ENCODE data around the gene SELENOV.

The SELENOV gene

GRCh38 chr19:39520541-39521484, 5.9 kb downstream of the SELENOV start:
- no peak for DNase-seq (ENCODE audit: low spot score)

DNA sequence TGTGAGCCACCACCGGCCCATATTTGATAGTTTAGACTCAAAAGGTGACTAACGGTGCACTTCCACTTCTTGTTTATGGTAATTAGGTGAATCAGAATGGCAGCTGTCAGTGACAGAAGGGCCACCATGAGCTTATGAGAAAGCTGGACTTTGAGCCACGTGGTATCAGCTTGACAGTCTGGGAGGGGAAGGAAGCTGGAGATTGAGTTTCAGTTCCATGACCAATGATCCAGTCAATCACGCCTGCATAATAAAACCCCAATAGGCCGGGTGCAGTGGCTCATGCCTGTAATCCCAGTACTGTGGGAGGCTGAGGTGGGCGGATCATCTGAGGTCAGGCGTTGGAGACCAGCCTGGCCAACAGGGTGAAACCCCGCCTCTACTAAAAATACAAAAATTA, 9.6 kb downstream of the SELENOV start:
- no peak for DNase-seq (ENCODE audit: low spot score)

- DNase-seq (ENCODE audit: low spot score), result no peak
Measured at GRCh38 chr19:39525205-39525604, 10.3 kb downstream of the SELENOV start.

- DNase-seq (ENCODE audit: low spot score), result no peak
Measured at GRCh38 chr19:39531834-39532232, 16.9 kb downstream of the SELENOV start.

DNA sequence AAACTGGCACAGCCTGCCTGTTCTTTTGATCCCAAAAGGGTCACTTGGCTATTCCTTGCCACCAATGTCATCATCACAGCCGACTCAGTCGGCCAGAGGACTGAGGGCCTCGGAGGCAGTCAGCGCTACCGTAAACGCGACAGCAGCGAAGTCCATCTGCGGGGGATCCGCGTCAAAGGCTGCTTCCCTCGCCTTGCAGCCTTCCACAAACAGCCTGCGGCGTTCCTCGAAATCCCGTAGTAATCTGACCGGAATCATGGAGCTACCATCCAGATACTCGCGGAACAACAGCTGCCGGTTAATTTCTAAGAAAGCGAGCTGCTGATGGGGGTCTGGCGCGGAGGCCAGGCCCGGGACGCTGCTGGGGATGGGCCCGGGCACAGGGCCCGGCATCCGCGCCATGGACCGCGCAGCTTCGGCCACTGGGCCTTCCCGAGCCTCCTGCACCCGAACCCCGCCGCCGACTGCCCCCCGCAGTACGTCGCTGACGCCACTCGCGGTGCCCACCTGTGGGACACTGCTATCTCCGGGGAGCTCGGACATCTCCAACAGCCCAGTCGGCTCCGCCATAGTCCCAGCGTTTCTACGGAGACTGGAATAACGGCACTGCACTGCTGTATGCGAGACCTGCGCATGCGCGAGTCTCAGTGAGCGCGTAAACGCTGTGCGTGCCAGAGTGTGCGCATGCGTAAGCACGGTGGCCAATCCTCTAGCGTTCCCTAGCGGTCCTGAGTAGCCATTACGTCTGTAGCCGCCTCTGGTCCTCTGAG, 17.5 kb downstream of the SELENOV start, which contains the start of gene EID2B:
EID2B (minus strand) TSS at position 620 of the 770 bp plus-strand sequence; CDS start at position 570, 50 bp downstream.
- DNase-seq (ENCODE audit: low spot score), result peak; percentile 95

- no peak for DNase-seq (ENCODE audit: low spot score)
Measured at GRCh38 chr19:39533003-39533512, 18.1 kb downstream of the SELENOV start.

DNA sequence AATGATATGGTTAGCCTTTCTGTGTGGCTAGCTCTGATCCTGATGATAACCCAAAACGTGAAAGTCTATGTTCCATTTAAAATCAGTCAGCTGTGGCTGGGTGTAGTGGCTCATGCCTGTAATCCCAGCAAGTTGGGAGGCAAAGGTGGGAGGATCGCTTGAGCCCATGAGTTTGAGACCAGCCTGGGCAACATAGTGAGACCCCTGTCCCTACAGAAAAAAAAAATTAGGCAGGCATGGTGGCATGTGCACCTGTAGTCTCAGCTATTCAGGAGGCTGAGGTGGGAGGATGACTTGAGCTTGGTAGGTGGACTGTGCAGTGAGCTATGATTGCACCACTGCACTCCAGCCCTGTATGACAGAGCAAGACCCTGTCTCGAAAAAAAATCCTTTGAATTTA, 18.9 kb downstream of the SELENOV start:
- DNase-seq (ENCODE audit: low spot score), result no peak

- no peak for DNase-seq (ENCODE audit: low spot score)
Measured at GRCh38 chr19:39539165-39539517, 24.2 kb downstream of the SELENOV start.

DNA sequence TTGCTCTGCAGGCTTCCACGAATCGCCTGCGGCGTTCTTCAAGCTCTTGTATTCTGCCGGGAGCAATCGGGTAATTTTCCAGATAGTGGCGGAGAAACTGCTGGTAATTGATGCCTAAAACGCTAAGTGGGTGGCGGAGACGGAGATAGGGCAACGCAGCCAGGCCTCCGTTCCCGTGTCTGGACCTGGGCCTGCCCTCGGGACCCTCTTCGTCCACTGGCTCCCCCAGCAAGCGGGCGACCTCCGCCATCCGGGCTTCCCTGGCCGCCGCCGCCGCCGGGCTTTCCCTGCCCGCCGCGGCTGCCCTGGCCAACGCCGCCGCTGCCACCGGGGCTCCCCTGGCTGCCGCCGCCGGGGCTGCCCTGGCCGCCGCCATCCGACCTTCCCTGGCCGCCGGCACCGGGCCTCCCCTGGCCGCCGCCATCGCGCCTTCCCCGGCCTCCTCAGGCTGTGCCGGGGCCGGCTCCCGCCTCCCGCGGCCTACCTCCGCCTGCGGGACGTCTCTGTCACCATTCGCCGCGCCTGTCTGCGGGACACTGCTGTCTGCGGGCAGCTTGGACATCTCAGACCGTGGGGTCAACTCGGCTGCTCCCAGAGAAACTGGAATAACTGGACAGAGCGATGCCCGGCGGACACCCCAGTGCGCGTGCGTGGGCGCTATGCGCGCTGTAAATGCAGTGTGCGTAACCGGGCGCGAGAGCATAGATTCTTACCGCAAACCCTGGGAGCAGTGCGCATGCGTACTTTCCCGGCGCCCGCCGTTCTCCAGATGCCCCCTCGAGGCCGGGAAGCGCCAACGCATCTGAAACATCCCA, 24.8 kb downstream of the SELENOV start, which contains the start of gene EID2:
EID2 (minus strand) TSS at position 644 of the 815 bp plus-strand sequence; CDS start at position 562, 82 bp downstream.
- peak; percentile 95 for DNase-seq (ENCODE audit: low spot score)

DNA sequence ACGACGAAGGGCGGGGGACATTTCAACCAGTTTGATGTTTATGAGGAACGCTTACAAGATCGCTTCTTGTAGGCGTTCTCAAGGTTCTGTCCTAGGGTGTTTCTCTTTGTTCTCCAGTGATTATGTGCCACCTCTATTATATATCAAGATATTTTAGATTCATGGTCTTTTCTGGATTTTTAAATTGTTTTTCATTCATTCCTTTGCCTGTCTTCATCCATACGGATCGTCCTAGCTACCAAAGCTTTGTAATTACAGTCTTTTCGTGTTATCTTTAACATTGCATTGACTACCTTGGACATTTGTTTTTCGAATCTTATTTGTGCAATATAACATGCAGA, 25.4 kb downstream of the SELENOV start:
- DNase-seq (ENCODE audit: low spot score), result no peak

DNA sequence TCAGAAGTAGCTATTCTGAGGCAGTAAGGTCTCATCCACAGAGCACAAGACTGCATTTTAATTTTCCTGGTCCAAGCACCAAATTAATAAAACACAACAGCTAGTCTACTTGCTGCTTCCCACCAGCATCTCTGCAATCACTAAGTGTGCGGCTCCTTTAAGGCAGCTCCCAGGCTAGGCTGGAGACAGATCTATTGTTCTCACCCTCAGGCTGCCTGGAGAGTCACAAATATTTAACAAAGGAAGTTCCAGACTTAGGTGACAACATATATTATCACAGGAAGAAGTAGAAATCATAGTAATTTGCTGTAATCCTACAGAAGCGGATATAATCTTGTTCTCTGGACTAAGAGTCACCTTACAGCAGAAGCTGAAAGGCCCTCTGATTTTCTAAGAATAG, 27.3 kb downstream of the SELENOV start:
- no peak for DNase-seq (ENCODE audit: low spot score)

DNA sequence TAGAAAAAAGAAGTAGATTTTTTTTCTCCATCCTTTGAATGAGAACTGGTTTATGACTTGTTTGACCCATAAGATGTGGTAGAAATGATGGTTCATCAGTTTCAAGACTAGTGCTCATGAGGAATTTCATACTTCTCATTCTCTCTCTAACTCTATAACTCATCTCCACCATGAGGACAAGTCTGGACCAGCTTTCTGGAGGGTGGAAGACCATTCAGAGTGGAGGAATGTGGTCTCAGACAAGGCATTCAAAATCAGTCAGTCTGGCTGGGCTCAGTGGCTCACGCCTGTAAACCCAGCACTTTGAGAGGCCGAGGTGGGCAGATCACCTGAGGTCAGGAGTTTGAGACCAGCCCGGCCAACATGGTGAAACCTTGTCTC, 28.5 kb downstream of the SELENOV start:
- no peak for DNase-seq (ENCODE audit: low spot score)

DNA sequence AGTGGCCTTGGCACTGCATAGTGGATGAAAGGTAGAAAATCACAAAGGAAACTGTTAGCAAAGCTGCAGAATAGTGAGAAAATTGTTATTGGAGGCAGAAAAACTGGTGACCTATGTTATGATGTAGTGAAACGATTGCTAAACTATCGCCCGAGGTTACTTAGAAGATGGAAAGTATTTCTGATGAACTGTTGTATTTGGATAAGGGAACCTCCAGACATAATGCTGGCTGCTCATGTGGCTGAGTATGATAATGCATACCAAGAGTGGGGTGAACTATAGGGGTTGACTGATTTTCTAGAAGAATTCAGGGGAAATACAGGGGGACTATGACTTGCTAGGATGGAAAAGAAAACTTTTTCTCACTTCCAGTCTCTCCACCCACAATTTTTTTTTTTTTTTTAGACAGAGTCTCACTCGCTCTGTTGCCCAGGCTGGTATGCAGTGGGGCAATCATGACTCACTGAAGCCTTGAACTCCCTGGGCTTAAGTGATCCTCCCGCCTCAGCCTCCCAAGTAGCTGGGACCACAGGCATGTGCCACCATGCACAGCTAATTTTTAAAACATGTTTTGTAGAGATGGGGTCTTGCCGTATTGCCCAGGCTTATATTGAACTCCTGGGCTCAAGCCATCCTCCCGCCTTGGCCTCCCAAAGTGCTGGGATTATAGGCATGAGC, 29.4 kb downstream of the SELENOV start:
- DNase-seq (ENCODE audit: low spot score), result no peak

DNA sequence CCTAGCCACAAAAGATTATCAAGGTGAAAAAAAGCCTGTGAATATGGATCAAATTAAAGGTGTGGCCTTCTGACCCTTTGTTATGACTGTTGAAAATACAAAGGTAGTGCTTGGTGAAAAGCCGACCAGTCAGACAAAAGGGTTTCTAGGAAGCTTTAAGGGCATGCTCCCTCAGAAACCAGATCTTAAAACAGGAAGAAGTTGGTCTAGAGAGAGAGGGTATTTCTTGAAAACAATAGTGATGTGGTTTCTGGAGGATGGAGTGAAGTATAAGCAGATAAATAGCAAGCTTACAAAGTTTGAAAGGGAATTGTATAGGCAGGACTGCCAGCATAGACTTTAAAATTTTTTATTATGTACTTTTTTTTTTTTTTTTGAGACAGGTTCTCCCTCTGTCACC, 30.0 kb downstream of the SELENOV start:
- DNase-seq (ENCODE audit: low spot score), result no peak

DNA sequence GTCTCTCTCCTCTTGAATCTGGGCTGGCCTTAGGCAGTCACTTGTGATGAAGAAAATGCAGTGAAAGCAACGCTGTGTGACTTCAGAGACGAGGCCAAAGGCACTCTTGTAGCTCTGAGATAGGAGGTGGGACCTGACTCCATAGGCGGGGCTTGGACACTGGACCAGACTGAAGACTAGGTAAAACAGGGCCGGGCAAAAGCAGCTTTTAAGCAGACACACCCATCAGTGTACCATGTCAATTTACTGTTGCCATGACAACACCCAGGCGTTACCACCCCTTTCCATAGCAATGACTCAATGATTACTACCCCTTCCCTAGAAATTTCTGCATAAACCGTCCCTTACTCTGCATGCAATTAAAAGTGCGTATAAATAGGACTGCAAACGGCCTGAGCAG, 31.7 kb downstream of the SELENOV start:
- DNase-seq (ENCODE audit: low spot score), result no peak

GRCh38 chr19:39550197-39550596, 35.3 kb downstream of the SELENOV start:
- no peak for DNase-seq (ENCODE audit: low spot score)

DNA sequence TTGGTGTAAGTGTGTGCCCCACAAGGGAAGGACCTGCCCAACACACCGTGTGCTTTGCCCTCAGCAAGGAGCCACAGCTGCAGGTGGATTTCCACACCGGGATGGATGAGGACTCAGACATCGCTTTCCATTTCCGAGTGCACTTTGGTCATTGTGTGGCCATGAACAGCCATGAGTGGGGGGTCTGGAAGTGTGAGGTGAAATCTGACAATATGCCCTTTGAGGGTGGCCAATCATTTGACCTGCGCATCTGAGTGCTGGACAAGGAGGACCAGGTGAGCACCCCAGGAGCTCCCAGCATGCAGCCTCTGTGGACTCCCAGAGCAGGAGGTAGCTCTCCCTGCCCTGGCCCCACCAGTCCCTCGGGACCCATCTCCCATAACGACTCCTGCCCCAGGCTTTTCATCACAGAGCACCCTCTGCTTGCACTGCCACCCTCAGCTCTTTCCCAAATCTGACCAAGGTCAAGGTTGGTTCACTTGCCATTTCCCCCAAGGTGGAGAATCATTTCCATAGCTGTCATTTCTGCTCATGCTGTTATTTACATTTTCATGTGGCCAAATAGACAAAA, 38.2 kb downstream of the SELENOV start:
- DNase-seq (ENCODE audit: low spot score), result no peak

DNA sequence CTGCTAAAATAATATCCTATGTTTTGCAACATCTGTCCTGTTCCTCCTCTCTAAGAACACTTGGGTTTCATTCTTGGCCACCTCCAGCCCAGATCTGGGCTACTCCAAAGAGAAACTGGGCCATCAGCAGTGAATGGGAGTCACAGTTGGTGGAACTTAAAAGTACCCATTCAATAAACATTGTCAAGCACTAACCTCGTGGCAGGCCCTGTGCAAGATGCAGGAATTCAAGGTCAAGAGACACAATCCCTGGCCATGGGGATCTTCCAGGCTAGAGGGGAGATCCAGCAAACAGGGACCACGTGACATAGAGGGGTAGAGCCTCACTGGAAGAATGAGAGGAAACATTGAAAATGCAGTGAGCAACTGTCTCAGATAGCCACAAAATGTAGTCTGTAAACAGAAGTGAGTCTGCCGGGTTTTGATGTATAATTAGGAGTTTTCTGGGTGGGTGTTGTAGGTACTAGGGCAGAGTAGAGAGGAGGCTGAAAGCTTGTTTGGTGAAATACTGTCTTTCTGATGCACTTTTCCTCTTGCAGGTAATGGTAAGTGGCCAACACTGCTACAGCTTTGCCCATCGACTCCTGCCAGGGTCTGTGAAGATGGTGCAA, 39.9 kb downstream of the SELENOV start:
- no peak for DNase-seq (ENCODE audit: low spot score)

DNA sequence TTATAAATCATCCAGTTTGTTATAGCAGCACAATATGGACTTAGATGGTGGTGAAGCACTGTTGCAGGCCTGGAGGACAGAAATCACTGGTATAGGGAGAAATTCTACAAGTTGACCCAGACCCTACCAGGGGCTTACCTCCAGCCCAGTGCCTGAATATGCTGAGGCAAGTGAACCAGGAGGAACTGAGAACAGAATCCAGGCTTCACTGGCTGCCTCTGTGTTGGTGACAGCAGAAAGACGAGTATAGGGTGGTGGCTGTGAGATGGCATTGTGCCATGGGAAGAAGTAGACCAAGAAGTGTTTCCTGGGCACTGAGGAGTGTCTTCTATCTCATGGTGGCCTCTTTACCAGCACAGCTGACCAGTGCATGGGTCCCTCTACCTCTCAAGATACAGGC, 40.9 kb downstream of the SELENOV start:
- no peak for DNase-seq (ENCODE audit: low spot score)

- no peak for DNase-seq (ENCODE audit: low spot score)
Measured at GRCh38 chr19:39557811-39558623, 43.1 kb downstream of the SELENOV start.
